ENCODE measurements around the gene PDZK1.
"Not testable (repeated sequence)": the region's sequence is repeated elsewhere in the genome, so short reads cannot be mapped to it uniquely, and the experiment has no call there.

PDZK1 gene

GRCh38 chr1:145710291-145711027 lies 3.3 kb upstream of the PDZK1 start:
- DNase-seq, result no peak

- DNase-seq, result no peak
Observed at GRCh38 chr1:145708063-145708462, 895 bp upstream of the PDZK1 start.

- peak; percentile 76 for DNase-seq
Observed at GRCh38 chr1:145706086-145706664, 993 bp downstream of the PDZK1 start.

DNA sequence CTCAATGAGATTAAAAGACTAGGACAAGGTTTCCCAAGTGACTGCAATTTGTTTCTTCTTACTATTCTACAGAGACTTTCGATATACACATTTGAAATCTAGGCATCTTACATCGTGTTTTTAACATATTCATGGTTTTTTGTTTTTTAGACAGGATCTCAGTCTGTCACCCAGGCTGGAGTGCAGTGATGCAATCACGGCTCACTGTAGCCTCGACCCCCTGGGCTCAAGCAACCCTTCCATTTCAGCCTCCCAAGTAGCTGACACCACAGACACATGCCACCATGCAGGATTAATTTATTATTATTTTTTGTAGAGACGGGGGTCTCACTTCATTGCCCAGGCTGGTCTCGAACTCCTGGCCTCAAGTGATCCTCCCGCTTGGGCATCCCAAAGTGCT lies 1.5 kb downstream of the PDZK1 start:
- DNase-seq, result no peak

DNA sequence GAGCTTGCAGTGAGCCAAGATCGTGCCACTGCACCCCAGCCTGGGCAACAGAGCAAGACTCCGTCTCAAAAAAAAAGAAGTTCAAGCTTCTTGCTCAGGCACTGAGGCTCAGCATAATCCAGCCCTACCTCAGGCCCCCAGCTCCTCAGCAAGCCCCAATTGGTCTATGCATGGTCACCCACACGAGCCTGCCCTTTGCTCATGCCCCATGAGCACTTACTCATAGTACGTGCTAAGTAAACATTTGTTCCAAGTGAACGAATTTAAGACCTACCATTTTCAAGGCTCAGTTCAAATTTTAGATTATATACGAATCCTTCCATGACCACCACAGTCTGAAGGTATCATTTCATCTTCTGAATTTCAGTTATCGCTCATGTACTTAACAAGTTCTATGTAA lies 4.3 kb downstream of the PDZK1 start:
- no peak for DNase-seq

DNA sequence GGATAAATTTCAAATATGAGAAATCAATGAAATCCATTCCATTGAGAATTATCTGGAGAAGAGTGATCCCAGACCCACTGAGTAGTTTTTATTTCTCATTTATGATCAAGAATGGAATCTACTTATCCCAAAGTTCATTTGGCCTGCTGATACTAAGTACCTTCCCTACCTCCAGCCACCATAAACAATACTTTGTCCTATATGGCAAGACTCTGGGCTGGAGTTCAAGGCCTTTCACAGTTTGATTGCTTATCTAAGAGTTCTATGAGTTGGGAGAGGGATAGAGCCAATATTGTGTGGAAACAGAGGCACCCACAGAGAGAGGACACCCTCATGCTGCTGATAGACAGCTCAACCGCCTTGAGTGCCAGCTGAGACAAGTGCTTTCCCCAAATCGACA lies 5.1 kb downstream of the PDZK1 start:
- DNase-seq, result no peak

GRCh38 chr1:145701306-145701862 lies 5.8 kb downstream of the PDZK1 start:
- no peak for DNase-seq

DNA sequence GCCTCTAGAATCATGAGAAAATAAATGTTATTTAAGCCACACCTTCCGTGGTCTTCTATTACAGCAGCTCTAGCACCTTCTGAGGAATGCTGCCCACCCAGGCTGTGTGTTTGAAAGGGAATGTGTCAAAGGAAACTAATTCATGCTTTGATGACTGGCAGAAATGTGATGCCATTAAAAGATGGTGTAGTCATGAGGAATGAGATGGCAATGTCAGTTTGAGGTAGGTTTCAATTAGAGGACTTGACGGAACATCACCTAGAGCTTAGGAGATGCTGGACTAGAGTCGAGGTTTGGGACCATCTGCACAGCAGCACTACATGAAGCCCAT lies 10.6 kb downstream of the PDZK1 start:
- DNase-seq, result no peak

- DNase-seq, result no peak
Observed at GRCh38 chr1:145695821-145696629, 11.1 kb downstream of the PDZK1 start.

DNA sequence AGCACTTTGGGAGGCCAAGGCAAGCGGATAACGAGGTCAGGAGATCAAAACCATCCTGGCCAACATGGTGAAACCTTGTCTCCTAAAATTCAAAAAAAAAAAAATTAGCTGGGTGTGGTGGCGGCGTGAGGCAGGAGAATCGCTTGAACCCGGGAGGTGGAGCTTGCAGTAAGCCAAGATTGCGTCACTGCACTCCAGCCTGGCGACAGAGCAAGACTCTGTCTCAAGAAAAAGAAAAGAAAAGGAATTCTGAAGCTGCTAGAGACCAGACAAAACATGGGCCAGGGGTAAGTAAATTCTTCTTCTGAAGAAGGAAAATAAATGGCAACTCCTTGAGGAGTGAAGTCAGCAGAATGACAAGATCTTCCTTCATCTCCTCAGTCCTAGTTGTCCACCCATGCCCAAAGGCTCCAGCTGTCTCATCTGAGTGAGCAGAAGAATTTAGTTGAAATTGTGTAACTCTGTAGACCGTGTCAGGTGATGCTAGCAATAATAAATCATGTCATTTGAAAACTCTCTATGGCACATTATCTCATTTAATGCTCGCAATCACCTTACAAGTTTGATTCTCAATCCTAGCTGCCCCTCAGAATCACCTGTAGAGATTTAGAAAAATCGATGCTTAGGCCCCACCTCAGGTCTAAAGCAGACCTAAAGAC lies 14.3 kb downstream of the PDZK1 start:
- no peak for DNase-seq

DNA sequence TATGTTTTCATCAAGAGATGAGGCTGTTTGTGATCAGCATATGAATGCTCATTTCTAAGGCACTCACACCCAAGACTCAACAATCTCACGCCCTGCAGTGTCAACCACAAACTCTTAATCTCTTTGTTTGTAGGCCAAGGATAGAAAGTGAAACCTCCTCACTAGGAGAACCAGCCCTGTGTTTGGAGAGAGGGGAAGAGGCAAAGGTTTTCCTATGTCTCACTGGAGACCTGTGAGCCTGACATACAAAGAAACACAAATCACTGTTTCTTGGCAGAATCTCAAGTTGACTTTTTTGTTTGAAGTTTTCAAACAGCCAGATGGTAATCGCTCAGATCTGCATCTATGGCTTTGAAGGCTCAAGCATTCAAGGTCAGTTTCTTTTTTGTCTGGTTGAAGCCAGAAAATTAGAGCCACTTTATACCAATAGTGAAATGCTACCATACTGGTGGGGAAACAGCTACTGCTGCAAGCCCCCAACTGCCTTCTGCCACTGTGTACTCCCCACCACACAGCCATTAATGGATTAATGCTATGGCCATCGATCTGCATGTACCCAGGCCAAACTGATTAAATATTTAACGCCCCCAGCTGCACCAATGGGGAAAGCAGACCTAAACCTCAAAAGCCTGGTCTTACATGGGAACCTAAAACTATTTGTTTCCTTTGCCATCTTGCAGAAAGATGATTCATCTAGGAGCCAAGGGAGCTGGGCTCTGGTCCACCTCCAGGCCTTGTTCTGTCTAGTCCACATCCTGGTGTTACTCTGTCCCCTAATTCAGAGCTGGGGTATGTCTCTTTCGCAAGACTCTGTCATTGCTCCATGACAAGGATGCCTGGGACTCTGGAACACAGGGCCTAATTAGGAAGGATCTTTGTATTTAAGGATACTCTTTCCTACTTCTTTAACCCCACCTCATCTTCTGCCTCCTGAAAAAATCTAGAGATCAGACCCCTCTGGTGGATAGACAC lies 16.3 kb downstream of the PDZK1 start:
- DNase-seq, result no peak

DNA sequence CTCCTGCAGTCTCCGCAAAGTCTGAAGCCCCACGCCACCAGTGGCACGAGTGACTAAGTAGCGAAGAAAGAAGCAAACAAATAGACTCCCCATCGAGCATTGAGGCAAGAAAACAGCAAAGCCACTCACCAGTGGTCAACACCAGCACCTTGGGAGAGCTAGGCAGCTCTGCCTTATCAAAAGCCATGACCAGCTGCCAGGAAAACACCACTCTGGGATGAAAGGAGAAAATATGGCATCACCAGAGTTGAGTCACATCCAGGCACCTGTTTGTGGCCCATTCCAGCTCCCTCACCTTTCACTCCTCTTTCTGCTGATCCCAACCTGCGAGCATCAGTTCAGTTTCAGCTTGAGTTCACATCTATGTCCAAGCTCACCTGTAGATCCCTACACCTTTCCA lies 17.2 kb downstream of the PDZK1 start:
- no peak for DNase-seq

GRCh38 chr1:145688924-145689323 lies 18.2 kb downstream of the PDZK1 start:
- no peak for DNase-seq

DNA sequence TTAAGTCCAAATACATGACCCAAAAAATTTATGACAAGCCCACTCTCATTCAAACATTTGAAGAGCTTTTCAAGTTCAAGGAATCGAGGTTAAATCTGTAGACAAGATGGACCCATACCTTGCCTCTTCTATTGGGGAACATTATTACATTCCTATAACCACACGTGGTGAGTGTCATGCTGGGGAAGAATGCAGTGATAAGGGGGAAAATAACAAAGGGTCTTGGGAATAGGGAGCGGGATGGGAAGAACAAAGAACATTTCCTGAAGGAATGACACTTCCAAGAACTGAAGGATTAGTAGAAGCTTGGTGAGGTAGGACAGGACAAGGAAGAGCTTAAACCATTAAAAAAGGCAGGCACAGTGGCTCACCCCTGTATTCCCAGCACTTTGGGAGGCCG lies 18.8 kb downstream of the PDZK1 start:
- no peak for DNase-seq

- DNase-seq, result not testable (repeated sequence)
Observed at GRCh38 chr1:145686078-145686477, 21.1 kb downstream of the PDZK1 start.

- not testable (repeated sequence) for DNase-seq
Observed at GRCh38 chr1:145684858-145685257, 22.3 kb downstream of the PDZK1 start.

DNA sequence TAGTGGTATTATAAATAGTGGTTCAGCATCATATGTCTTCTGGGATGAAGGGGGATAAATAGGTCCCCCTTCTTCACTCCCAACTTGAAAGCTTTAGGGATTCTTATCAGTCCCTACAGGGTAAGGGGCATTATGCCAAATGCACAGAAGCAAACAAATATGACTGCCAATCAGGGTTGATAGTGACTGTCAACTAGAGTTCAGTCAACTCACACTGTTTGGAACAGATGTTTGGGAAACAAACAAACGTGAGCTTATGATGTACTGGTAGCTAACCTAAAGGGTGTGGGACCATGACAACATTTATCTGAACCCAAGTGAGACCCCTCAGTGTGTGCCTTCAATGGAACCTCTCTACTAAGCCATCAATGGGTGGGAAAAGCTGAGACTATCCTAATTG lies 34.0 kb downstream of the PDZK1 start:
- not testable (repeated sequence) for DNase-seq

DNA sequence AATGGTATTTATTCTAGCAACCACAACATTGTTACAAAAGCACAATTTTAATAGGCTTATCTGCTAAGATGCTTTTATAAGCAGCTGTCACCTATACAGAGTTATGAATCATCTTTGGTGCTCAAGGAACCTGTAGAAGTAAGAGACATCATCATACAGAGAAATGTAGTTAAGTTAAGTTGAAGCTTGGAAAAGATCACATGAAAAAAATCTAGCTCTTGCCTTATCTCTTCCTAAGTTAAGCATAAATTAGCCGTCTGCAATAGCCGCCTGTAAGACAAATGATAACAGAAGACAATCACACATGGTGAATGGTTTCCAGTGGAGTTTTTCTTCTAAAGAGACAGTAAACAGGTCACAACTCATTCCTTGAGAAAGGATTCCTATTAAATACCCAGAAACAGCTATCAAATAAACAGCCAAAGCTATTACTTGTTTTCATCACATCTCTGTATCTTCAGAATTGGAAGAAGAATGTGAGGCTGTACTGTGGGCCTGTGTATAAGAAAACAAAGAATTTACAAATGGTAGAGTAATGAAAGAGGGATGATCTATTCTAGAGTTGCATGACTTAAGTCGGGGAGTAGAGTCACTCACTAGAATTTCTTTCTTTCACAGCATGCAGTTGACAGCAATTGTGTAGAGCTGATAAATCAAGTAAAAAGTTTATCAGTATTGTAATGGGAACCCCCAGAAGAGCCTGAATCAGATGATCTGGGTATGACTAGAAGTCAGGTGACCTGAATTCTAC lies 36.0 kb downstream of the PDZK1 start:
- not testable (repeated sequence) for DNase-seq

DNA sequence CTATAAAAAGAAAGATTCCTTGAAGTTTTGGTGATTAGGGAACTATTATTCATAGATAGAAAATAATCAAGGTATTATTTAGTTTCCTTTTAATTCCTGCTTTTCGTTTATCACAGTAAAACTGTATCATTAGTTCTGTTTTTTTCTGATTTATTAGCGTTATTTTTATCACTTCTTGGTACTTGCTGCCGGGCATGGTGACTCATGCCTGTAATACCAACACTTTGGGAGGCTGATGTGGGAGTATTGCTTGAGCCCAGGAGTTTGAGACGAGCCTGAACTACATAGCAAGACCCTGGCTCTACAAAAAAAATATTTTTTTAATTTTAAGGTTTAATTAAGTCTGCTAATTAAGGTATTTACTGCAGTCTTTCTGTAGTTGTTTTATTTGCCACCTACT lies 42.2 kb downstream of the PDZK1 start:
- DNase-seq, result not testable (repeated sequence)

GRCh38 chr1:145662502-145662901 lies 44.7 kb downstream of the PDZK1 start:
- not testable (repeated sequence) for DNase-seq

All from T1000 (cell line).